ENCODE data around the gene PLEKHB2.
"Not testable (repeated sequence)": the region's sequence is repeated elsewhere in the genome, so short reads cannot be mapped to it uniquely, and the experiment has no call there.

The PLEKHB2 gene

DNA sequence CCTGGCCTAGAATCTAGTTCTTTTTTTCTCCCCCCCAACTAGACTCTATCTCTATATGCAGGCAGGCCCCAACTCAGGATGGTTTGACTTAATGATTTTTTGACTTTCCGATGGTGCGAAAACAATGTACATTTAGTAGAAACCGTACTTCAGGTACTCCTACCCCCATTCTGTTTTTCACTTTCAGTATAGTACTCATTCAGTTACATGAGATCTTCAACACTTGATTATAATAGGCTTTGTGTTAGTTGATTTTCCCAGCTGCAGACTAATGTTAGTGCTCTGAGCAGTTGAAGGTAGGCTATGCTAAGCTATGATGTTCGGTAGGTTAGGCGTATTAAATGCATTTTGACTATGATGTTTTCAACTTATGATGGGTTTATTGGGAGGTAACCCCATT is 37.7 kb downstream of the PLEKHB2 start:
- no peak for DNase-seq

DNA sequence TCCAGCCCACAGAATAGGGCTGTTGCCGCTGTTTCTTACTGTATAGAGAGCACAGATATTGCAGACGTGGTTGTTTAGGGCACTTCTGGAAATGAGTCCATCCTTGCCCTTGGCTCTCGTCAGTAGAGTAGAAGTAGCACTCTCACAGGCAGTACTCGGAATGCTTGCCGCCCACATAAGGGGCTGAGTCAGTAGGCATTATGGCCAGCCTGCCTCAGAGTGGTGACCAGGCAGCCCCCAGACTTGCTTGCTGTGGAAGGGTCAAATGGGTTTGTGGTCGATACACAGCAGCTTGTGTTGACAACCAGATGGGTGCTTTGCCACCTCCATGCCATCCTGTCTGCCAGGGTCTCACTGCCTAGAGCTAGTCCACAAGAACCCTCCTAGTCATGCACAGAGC is 38.7 kb downstream of the PLEKHB2 start:
- DNase-seq, result no peak

DNA sequence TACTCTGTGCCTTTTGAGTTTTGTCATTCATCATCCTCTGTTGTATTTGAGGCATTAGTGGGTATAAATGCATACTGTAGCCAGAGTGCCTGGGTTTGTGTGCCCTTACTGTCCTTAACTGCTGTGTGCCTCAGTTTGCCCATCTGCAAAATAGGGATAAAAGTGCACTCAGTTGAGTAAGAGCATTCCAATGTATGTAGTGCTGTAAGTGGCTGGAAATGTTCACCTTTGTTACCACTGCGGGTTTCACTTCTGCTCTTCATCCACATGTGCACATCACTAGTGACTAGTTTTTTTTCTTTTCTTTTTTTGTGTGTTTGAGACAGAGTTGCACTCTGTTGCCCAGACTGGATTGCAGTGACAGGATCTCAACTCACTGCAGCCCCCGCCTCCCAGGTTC is 39.9 kb downstream of the PLEKHB2 start:
- DNase-seq, result no peak

DNA sequence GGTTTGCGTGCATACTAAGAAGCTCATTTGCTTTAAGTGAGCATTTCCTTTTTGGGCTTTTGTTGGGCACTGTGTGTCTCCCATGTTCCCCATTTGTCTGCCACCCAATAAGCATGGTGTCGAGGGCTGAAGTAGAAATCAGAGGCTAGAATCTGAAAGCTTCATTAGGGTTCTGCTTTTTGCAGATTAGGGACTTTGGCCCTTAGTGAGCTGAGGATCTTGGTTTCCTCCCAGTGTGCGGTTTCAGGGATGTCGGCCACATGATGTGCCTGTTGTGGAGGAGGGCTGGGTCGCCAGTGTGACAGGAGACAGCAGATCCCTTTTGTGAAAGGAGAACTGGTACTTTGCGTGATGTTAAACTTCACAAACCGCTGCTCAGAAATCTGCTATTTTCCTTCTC is 41.1 kb downstream of the PLEKHB2 start:
- DNase-seq, result peak in 3 of 51 donors; percentile 9 to 20 (median 9)

DNA sequence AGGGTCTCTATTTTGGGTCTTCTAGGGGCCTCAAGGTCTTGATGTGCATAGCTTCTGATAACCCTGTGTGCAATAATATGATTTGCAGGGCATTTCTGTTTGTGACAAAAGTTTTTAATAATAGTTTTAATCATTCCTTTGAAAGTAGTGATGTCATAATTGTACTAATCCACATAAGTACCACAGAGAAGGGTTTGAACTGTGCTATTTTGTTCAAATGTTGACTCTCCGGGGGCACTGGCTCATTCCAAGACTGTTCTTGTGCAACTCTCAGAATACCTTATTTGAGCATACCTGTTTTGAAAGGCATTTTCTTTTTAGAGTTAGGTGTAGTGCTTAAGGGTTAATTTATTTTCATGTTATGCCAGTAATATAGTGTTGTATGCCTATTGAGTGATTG is 41.6 kb downstream of the PLEKHB2 start:
- no peak for DNase-seq

DNA sequence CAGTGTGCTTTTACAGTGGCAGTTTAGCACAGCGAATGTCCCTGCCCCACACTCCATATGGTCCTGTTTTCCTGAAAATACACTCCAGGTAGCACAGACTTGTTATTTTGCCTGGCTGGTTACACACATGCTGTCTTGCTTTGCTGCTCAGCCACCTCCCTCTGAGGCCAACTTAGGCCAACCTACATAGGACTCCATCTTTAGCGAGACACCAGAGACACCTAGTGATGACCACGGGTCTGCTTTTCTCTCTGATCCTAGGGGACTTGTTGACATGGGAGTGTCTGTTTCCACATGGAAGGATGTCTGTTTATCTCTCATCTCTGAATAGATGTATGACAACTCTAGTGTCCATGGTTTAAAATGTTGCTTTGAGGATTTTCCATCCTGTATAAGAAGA is 43.3 kb downstream of the PLEKHB2 start:
- DNase-seq, result peak in 3 of 51 donors; percentile 5 to 10 (median 8)

DNA sequence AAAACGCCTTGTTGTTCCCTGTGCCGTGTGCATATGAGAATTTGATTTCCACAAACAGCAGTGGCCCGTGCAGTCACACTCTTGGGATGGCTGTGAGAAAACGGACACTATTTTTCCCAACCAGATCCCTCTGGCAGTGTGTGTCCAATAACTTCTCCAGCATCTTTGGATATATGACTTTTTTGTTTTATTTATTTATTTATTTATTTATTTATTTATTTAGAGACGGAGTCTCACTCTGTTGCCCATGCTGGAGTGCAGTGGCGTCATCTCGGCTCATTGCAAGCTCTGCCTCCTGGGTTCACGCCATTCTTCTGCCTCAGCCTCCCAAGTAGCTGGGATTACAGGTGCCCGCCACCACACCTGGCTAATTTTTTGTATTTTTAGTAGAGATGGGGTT is 45.0 kb downstream of the PLEKHB2 start:
- not testable (repeated sequence) for DNase-seq

DNA sequence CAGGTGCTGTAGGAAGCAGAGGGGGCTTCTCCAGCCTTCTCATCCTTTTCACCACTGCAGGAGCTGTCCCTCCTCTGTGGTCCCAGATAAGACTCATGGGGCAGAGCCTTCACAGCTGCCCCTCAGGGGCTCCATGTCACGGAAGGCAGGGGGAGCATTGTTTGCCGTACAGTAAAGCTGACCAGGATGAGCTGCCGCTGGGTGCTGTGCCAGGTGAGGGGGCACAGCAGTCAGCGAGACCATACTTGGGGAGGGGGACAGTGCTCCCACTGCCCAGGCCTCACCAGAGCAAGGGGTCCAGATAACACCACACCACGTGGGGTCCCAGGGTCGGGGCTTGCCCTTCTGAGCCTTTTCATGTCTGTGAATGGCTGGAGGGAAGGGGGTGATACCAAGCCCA is 46.3 kb downstream of the PLEKHB2 start:
- DNase-seq, result no peak

DNA sequence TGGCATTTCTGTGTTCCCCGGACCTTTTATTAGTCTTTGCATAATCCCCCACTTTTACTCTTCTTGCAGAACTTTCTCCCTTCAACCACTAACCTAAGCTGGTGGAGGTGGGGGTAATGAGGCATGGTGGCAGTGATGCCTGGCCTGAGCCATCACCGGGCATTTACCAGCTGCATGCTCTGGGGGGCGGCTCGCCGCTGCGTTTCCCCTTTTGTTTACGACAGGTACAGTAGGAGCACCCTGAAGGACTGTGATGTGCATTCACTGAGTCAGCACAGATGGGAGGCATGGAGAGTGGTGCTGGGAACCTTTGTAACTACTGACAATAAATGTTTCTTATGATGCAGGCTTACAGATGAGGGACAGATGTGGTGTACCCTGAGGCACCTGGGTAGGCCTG is 46.9 kb downstream of the PLEKHB2 start:
- DNase-seq, result no peak

DNA sequence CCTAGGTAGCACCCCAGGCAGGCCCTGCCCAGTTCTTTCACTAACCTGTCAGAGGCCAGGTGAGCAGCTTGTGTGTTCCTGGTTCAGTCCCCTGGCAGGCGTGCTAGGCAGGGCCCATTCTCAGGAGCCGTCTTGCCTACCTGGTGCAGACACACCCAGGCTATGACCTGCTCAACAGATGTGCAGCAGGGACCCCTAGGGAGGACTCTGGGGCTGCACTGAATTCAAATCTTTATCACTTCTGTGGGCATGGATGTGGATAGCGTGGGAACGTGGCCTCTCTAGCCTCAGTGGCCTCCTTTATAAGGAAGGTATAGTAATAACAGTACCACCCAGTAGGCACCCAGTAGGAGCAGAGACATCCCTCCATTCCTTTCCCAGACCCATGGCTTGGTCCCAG is 48.4 kb downstream of the PLEKHB2 start:
- no peak for DNase-seq

DNA sequence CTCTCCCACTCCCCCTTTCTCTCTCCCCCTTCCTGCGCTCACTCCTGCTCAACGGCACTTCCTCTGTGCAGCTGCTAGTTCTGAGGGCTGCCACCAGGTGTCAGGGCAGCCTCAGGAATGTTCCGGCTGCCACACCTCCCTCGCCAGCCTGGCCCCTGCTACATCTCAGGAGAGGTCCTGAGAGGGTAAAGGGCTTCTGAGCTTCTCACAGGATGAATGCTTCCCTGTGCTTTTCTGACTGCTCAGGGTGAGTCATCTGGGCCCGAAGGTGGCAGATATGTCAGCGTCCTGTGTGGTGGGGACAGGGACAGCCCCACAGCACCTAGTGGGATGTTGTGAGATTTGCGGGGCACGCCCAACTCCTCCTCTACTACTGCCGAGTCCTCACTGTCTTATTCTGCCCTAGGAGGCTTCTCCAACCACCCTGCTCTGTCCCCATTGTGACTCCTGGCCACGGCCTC is 49.0 kb downstream of the PLEKHB2 start:
- peak in 36 of 51 donors; percentile 6 to 67 (median 35) for DNase-seq

DNA sequence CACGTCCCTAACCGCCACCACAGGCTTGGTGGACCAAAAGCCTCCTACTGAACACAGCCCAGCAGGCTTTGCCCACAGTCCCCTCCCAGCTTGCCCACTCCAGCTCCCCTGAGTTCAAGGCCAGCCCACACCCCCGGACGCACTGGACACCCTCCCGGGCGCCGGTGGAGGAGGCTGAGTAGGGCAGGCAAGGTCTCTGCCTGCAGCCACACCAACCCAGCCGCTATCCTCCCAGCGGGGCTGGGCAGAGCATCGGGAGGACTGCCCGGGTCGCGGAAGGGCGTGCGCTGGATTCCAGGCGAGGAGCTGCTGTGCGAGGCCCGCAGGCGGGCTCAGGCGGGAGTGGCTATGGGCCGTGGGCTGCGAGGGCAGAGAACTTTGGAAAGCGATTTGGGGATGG is 49.5 kb downstream of the PLEKHB2 start:
- no peak for DNase-seq

DNA sequence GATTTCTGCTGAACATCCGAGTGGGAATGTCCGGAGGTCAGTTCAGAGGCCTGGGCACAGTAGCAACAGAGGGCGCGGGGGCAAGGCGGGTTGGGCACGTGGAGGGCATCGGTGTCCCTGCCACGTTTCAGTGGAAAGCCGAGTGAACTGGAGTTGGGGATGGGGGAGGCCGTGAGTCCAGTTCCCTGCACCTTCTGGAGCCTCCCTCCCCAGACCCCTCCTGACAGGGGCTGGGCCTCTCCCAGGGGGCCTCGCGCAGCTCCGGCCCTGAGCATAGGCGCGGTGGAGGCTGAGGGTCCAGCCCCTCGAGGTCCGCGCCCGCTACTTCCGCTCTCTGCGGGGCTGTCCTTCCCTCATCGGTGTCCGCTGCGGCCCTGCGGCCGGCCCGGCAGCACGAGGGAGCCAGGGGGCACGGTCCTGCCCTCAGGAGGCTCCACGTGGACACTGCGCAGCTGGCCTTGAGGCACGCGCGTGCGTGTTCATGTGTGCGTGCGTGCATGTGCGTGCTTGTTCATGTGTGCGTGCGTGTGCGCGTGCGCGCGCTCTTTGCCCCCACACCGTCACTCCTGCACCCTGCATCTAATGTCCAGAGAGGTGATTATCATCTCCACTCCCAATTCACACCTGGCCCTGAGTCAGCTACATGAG is 50.2 kb downstream of the PLEKHB2 start:
- DNase-seq, result no peak

DNA sequence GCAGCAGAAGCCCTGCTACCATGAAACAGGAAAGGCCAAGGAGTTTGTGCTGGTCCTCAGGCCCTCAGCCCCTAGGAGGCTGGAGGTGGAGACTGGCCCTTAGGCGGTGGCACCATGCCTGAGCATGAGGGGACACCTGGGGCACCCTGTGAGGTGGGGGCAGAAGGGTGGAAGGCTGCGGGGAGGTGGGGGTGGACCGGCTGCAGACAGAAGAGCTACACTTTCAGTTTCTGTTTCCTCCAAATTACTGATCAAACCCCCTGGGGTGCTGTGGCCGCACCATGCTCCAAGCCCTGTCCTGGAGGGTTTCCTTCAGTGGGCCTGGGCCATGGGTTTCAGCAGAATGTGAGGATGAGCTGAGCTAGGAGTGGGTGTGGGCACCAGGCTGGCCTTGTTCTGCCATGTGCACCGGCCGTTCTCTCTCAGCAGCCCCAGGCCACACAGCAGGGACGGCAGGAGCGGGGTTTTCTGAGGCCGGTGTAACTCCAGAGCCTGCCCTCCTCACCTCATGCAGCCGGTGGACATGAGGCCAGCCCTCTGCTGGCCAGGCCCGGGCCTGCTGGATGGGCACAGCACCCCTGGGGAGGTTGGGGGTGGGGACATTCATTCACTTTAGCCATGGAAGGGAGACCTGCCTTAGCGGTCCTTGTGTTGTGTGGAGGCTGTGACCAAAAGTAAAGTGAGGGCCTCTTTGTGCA is 51.5 kb downstream of the PLEKHB2 start:
- DNase-seq, result no peak

DNA sequence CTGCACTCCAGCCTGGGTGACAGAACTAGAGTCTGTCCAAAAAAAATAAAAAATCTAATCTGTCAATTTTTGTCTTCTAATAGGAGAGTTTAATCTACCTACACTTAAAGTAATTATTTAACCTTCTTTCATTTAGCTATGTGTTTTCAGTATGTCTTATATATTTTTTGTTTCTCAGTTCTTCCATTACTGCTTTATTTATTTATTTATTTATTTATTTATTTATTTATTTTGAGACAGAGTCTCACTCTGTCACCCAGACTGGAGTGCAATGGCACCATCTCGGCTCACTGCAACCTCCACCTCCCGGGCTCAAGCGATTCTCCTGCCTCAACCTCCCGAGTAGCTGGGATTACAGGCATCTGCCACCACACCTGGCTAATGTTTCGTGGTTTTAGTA is 60.4 kb downstream of the PLEKHB2 start:
- not testable (repeated sequence) for DNase-seq

DNA sequence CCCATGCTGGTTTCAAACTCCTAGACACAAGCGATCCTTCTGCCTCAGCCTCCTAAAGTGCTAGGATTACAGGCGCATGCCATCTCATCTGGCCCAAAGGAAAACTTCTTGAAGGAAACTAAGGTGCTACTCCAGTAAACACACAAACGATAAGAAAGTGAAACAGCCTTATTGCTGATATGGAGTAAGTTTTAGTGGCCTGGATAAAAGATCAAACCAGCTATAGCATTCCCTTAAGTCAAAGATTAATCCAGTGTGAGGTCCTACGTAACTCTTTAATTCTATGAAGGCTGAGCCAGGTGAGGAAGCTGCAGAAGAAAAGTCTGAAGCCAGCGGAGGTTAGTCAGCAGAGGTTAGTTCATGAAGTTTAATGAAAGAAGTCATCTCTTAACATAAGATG is 63.4 kb downstream of the PLEKHB2 start:
- no peak for DNase-seq

DNA sequence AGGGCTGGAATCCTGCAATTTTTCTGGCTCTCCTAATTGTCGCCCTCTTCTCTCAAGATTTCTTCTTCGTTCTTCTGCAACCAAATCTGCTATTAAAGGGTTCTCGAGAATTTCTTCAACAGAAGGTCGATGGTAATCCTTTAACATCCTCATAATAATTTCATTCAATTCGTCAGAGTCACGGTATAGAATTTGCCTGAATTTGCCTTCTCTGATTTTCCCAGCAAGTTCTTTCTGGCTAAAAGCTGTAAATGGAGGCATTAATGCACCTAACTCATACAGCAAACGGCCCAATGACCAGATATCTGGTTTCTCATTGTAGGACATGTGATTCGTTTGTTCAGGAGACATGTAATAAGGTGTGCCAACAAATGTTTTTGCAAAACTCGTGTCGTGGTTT is 72.9 kb downstream of the PLEKHB2 start:
- DNase-seq, result not testable (repeated sequence)

DNA sequence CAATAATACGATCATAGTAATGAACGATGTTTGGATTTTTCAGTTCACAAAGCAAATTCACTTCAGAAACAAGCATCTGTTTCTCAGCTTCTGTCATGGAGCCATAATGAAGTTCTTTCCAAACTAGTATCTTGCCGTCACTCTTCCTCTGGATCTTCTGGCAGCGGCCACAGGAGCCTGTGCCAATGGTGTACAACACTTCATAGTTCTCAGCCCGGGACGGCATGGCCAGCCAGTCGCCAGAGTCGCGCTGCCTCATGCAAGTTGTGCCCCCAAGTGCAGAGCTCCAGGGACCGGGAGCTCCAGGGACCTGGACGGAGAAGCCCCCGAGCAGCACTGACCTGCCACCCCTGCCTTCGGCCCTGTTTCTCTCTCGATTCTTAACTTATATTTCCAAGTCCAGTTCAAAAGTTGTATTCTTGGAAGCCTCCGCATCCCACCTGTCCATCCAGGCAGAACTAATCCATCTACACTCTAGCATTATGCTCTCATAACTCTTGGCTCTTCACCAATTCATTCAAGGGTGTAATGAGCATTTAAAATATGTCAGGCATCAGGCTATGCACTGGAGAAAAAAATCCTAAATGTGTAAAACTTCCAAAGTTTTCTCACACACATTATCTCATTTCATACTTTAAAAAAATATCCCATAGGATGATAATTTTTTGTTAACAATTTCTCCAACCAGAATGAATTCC is 73.7 kb downstream of the PLEKHB2 start:
- not testable (repeated sequence) for DNase-seq

DNA sequence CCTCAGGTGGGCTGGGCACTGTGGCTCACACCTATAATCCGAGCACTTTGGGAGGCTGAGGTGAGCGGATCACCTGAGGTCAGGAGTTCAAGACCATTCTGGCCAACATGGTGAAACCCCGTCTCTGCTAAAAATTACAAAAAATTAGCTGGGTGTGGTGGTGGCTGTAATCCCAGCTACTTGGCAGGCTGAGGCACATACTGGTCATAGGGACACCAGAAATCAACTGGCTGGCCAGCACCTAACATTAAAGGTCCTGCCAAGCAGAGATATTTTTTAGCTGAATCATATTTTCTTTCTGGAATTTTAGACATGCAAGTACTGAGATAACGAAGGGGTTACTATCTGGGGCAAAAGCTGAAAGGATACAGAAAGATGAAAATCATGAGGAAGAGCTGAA is 76.3 kb downstream of the PLEKHB2 start:
- not testable (repeated sequence) for DNase-seq

DNA sequence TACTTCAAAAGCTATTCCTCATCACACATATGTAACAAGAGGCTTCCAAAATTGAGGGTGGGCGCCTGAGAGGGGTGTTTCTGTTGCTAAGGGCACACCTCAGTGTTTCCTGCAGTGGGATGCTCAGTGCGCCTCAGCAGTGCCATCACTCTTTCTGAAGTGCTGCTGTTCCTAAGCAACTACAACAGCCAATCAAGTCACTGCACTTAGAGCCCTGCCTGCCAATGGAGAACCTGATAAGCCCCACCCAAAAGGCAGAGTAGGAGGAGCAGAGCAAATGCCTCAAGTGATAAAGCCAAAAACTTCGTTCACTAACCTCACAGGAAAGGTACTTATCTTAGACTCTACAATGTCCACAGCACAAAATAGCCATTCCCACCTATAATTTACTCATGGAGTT is 88.3 kb downstream of the PLEKHB2 start:
- peak in 1 of 51 donors; percentile 4 for DNase-seq

DNA sequence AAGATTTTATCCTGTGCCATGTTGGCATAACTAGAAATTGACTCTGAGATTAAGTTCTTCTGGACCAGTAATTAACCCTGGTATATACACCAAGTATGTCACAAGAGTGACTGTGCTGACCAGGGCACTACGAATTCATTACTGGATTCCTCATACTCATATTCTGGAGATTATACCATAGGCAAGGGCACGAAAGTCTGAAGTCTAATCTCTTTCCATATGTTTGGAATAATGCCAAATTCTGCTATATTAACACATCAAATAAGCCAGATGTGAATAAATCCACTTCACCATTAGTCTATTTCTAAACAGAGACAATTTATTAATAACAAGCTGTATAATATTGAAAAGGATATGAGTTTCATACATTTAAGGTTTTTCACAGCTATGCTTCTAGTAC is 91.0 kb downstream of the PLEKHB2 start:
- not testable (repeated sequence) for DNase-seq
